ENCODE results near the gene HNRNPH1.

The HNRNPH1 gene

GRCh38 chr5:179607160-179607931 is 16.1 kb downstream of the HNRNPH1 start:
- TF ChIP-seq SNAI2 (CRISPR knock-in tag; IDR thresholded peaks at IDR 0.05) (no peak), ZFP3 (CRISPR knock-in tag; IDR thresholded peaks at IDR 0.05) (no peak), ZFP30 (CRISPR knock-in tag; IDR thresholded peaks at IDR 0.05) (no peak), POU6F1 (CRISPR knock-in tag; IDR thresholded peaks at IDR 0.05; ENCODE audit: borderline replicate concordance, low read depth) (no peak), PATZ1 (CRISPR knock-in tag; IDR thresholded peaks at IDR 0.05; ENCODE audit: borderline replicate concordance) (no peak), ISL1 (CRISPR knock-in tag; IDR thresholded peaks at IDR 0.05) (no peak), BACH2 (CRISPR knock-in tag; IDR thresholded peaks at IDR 0.05; ENCODE audit: borderline replicate concordance) (no peak), ARNTL (CRISPR knock-in tag; IDR thresholded peaks at IDR 0.05; ENCODE audit: borderline replicate concordance, low read depth) (no peak)
- peak; percentile 18 for ATAC-seq

GRCh38 chr5:179606910-179607159 is 16.6 kb downstream of the HNRNPH1 start:
- TF ChIP-seq ZC3H10 (CRISPR knock-in tag; IDR thresholded peaks at IDR 0.05), result no peak

GRCh38 chr5:179606071-179606909 is 17.2 kb downstream of the HNRNPH1 start:
- TF ChIP-seq POU6F1 (CRISPR knock-in tag; IDR thresholded peaks at IDR 0.05; ENCODE audit: borderline replicate concordance, low read depth) (no peak), ISL1 (CRISPR knock-in tag; IDR thresholded peaks at IDR 0.05) (no peak), PATZ1 (CRISPR knock-in tag; IDR thresholded peaks at IDR 0.05; ENCODE audit: borderline replicate concordance) (no peak), CSRNP3 (CRISPR knock-in tag; IDR thresholded peaks at IDR 0.05) (no peak), ZFP3 (CRISPR knock-in tag; IDR thresholded peaks at IDR 0.05) (no peak)
- peak; percentile 1 for ATAC-seq

More at GRCh38 chr5:179606910-179607159, 16.6 kb downstream of the HNRNPH1 start:
- ATAC-seq, result peak; percentile 4

GRCh38 chr5:179605026-179605833 is 18.2 kb downstream of the HNRNPH1 start:
- no peak for TF ChIP-seq RARB (CRISPR knock-in tag; IDR thresholded peaks at IDR 0.05)
- no peak for TF ChIP-seq ESRRG (CRISPR knock-in tag; IDR thresholded peaks at IDR 0.05)
- TF ChIP-seq ZNF565 (CRISPR knock-in tag; conservative IDR thresholded peaks at IDR 0.05; ENCODE audit: low read depth), result no peak
- no peak for TF ChIP-seq ZFP30 (CRISPR knock-in tag; IDR thresholded peaks at IDR 0.05)
- no peak for TF ChIP-seq ZC3H10 (CRISPR knock-in tag; IDR thresholded peaks at IDR 0.05)
- TF ChIP-seq ZFP3 (CRISPR knock-in tag; IDR thresholded peaks at IDR 0.05), result no peak
- no peak for TF ChIP-seq OSR1 (CRISPR knock-in tag; IDR thresholded peaks at IDR 0.05)
- TF ChIP-seq ZNF70 (CRISPR knock-in tag; IDR thresholded peaks at IDR 0.05), result no peak
- TF ChIP-seq PPARA (CRISPR knock-in tag; IDR thresholded peaks at IDR 0.05; ENCODE audit: borderline replicate concordance), result no peak
- TF ChIP-seq ISL1 (CRISPR knock-in tag; IDR thresholded peaks at IDR 0.05), result no peak
- 0 out of 3 replicates have a peak, but pooled peaks have one; percentile 0 for ATAC-seq

All from SK-N-SH treated with all-trans-retinoic acid at 6 μM for 48 hours (cell line).